CD4-positive, alpha-beta T cell treated with Interferon alpha-2 for 1 hour (primary cell): ENCODE data around the gene DIAPH2.
A peak's percentile ranks its signal among the peaks of the same experiment; 100 is the strongest.

Experiments
- DNase-seq, 2 donors: peaks; one replicate each; pipeline ENCODE4 v3.0.0-alpha.2; 2020 to 2022

Gene DIAPH2

DNA sequence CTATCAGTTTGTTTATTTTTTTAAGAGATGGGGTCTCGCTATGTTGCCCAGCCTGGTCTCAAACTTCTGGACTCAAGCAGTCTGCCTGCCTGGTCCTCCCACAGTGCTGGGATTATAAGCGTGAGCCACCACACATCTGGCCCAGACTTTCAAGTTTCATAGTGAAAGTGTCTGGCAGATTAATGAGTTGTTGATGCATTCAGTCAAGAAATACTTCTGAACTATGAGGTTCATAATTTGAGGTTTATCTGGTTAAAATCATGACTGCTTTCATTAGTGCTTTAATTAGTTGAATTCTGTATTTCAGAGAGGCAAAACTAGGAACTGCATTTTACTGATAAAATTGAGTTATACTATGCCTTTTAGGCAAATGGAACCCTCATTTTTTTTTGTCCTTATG is 837.7 kb downstream of the DIAPH2 start:
- no peak for DNase-seq

DNA sequence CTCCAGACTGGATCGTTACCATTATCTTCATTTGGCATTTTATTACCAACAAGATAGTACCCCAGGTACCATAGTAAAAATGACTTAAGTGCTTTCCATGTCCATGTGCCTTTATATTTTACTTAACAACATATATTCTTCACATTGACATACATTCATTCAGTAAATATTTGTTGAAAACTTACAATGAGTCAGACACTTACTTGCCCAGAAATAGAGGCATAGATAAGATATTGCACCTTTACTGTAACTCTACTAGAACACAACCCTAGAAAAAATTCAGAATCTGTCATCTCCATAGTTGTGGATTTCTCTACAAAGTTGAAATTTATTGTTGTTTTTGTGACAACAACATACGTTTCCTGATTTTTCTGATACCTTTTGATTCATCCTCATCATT is 839.7 kb downstream of the DIAPH2 start:
- DNase-seq: no peak

DNA sequence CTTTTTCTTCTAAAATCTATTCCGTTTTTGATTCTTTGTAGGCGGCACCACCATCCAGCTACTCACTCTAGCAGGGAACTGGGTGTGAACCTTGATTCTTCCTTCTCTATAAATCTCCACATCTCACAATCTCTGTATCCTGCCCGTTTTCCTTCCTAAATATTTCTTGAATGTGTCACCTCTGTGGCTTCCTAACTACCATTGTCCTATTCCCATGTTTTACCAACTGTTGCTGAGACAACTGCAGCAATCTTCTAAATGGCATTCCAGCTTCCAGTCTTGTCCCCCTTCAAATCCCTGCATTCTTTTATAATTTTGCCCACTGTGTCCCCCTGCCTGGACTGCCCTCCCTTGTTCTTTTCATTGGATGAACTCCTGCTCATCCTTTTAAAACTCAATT is 840.4 kb downstream of the DIAPH2 start:
- DNase-seq: no peak

DNA sequence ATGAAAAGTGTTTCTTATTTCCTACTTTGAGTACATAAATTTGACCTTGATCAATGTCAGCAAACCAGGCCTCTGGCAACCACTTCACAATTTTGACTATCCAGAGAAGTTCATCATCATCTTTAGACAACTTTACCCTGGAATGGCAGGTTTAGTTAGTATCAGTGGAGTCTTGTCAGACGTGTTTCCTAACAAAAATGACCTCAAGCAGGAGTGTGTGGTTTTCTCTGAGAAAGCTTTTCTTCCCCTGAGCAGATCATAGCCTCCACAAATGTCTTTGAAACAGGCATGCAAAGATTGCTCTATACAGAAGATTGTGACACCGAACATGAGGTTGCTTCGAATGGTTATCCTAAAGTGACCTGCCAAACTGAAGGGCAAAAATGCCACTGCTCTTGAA is 841.3 kb downstream of the DIAPH2 start:
- no peak for DNase-seq

DNA sequence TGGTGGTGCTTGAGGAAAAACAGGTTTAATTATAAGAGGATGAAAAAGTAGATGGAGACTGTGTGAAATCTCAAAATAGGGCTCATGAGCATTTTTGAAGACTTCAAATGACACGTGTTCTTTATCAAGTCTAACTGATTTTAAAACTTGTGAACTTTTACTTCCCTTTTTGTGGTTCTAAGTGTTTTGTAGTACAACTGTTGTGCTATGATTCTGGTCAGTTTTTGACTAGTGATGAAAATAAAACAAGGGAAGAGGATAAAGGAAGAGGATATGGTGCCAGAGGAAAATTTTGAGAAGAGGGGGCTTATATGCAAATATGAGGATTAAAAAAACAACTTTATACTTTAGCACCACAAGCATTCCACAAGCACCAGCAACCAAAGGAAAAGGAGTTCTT is 843.1 kb downstream of the DIAPH2 start:
- no peak for DNase-seq

DNA sequence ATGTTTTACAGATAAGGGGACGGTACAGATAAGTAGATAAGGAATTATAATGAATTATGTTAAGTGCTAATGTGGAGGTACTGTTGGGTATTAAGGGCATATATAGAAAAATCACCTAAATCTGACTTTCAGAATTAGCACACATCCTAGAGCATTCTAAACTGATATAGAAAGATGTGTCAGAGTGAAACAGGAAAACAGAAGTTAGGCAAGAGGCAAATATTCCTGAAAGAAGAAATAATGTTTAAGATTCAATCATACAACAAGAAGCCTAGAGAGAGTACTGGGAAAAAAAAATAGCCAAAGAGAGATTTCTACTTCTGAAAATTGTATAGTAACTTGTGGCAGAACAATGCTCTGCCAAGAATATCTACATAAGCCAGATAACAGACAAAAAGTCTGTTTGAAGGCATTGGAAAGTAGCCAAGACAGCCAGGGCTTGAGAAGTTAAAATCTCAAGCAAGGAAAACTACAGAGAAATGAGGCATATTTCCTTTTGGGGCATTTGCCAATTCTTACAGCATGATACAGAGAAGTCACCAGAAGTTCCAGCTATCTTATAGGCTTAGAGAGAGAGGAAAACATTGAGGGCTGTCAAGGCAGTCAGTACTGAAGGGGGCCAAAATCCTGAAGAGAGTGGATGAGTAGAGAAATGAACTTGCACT is 845.0 kb downstream of the DIAPH2 start:
- DNase-seq: no peak

DNA sequence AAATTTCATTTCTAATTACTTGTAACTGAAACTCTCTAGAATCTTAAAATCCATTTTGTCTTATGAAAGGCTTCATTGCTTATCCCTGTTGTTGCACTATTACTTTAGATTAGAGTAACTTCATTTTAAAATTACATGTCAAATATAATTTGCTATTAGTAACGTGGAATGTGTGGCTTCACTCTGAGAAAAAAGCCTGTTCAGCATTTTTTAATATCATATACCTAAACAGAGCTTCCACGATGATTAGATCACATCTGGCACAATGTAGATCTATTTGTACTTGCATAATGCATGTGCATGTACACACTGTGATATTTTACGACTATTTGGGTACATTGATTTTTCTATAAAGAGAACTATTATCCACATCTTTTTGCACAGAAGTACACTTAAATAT is 847.2 kb downstream of the DIAPH2 start:
- DNase-seq: no peak

DNA sequence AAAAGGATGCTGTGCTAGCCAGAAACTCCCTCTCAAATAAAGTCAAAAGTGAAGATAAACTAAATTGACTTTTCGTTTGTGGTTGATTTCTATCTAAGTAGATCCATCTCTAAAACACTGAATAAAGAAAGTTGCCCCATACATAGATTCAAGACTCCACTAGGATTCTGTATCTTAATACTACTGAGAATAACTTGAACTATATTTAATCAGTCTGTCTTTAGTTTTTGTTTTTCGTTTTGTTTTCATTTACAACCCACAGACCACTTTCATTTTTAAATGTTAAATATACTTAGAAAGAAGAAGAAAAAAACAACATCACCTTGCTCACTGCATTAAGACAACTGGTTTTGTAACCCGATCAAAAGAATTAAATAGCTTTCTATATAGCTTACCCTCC is 854.1 kb downstream of the DIAPH2 start:
- no peak for DNase-seq

DNA sequence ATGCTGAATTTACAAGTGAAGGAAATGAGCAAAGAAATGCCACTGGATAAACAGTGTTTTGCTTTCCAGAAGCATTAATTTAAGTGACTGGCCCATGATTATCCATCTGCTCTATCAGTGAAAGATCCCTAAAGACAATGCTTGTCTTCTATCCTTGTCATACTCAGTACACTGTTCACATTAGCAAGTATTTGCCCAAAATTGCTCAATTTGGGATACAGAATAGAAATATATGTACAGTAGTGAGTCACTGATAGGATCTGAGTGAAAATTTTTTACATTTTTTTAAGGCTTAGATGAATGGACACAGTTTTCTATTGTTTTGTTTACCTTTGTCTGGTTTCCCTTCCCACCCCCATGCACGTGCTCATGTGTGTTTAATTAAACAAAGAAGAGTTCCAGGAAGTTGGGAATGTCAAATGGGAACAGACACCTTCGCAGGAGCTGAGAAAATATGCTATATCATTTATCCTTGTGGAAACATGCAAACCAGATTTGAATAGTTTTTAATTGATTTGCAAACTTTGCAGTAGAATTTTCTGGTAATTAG is 855.4 kb downstream of the DIAPH2 start:
- no peak for DNase-seq

DNA sequence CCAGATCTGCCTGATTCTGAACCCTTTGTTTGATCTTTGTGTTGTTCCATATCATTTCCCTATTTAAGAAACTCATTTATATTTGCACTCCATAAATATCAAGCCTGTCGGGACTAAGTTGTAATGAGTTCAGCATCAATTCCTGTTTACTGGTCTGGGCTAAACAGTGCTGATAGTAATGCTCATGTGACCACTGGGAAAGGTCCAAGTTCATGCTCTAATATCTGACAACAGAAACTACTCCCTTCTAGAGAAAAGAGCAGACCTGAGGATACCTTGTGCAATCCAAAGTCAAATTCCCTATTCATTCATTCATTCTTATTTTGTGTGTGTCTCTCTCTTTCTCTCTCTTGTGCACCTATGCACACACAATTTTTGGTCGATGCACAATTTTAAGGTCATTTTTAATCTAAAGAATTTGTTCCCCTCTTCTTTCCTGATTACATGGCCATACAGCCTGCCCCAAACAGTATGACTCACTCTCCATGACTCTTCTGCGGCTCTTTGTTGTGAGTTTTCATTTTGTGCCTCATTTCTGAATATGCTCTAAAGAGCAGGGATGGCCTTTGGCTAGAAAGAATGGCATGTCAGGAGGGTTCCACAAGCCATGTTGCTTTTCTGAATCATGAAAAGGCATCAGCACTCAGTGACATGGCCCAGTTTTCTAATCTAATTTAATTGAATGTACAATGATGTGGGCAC is 863.4 kb downstream of the DIAPH2 start:
- no peak for DNase-seq

DNA sequence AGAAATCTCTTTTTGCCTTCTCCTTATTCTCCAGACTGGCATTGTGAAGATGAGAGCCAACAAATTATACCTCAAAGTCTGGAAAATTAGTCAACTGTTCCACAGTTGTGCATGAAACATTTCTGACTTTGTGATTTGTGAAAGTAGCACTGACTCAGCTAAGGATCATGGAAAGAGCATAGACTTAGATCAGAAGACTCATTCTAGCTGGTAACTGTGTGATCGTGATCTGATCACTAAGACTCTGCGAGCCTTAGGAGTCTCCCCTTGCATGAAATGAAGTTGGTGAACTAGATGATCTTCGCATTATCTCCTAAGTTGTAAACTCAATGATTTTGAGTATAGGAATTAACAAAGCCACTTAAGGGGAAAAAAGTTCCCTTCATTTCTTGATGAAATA is 867.2 kb downstream of the DIAPH2 start:
- no peak for DNase-seq

DNA sequence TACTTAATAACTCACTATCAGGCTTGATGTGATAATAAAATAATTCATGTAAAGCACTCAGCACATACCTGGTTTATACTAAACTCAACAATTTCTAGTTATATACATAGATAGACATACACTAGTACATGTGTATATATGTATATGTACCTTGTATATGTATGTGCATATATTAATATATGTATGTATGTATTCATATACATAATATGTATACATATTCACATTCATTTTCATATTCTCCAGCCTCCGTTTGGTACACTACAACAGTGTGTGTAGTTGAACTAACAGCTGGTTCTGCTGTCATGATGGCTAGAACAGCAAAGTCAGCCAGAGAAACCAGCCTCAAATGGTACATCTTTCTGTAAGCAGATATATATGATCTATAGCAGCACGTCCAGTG is 869.2 kb downstream of the DIAPH2 start:
- DNase-seq: no peak

DNA sequence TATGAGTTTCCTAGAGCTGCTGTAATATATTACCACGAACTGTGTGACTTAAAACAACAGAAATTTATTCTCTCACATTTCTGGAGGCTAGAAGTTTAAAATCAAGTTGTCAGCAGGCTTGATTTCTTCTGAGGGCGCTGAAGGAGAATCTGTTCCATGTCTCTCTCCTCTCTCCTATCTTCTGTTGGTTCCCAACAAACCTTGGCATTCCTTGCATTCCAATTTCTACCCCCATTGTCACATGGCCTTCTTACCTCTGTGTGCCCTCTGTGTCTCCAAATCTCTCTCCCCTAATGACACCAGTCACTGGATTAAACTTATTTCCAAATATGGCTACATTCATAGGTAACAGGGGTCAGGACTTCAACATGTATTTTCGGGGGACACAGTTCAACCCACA is 871.7 kb downstream of the DIAPH2 start:
- no peak for DNase-seq

DNA sequence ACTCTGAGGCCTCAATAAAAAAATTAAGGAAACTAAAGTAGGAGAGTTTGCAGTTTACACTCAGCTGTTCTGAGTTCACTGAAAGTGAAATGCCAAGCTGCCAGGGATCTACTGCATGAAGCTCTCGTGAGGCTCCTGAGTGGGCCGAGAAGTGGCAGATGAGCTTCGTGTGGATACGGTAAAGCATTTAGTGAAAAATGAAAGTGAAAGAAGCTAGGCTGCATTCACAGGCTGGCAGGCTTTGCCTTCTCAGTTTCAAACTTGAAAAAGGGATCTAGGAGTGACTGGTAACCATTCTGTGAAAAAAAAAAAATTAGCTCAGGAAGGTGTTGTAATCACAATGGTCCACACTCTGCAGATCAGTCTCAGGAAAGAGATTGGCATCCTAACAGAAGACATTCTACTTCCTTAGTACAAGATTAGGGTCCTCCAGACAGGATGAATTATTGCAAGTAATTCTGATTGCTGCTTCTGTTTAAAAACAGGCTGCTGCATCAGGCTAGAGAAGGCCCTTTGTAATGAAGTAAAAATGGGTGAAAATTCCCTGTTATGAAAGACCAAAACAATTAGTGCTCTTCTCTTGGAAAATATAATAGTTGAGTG is 879.0 kb downstream of the DIAPH2 start:
- DNase-seq: peak; percentile 52 to 67

DNA sequence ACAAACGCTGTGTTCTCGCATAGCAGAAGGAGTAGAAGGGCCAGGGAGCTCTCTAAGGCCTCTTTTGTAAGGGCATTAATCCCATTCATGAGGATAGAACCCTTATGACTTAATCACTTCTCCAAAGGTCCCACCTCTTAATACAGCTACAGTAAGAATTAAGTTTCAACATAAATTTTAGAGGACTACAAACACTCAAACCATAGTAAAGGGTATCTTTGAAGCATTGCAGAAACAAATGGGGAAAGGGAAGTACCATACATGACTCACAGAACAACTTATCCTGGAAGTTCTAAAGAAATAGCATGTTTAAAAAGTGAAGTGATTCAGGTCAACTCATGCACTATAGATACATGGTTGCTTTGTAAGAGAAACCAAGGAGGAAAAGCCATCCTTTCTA is 879.9 kb downstream of the DIAPH2 start:
- no peak for DNase-seq

DNA sequence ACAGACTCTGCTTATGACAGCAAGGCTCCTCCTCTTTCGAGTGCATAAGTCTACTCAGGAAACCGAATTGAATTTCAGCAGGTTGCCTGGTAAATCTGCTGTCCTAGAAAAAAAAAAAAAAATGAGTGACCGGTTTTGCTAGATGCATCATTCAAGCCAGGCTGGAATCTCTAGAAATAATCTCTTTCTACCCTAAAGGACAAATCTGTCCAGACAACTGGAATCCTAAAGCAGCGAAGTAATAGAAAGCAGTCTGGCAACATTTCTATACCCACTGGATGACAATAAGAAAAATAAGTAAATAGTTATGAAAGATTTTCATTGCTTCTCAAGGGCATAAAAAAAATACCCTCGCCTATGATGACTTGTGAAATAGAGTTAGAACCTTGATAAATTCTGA is 902.5 kb downstream of the DIAPH2 start:
- DNase-seq: no peak

DNA sequence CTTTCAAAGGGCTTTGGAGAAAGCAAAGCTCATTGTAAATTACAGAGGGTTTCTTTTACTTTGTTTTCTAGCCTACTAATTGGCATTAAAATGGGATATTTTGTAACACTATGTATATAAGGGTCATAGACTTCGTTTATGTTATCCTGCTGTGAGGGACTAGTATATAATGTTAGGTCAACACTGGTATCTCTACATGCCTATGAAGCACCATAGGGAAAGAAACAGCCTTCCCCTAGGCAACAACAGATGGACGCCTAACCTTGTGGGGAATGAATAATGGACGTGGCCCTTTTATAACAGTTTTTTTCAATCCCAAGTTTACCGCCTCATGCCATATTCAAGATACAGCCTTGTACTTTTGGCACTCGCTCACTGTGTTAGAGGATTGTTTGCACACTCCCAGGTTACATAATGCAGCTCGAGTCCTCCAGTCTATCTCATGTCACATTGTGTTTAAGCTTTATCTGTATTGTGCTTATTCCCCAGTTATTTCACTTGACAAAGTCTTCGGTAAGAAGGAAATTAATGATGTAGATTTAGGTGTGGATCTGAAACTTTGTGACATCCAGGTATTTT is 910.1 kb downstream of the DIAPH2 start:
- DNase-seq: no peak

DNA sequence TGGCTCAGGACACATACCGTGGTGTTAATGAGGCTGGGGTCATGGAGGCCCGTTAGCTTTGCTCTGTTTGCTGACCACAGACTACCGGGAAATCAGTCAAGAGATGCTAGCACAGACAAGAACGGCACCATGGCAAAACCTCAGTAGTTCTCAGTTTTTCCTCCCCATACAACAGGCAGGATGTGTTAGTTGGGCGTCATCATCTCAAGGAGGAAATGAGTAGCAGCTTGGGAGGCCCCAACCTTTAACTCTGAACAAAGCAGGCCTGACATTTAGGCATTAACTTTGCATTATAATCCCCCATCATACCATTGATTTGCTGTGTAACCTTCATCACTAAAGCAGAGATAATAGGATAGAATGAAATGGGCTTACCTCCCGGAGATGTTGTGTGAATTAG is 913.3 kb downstream of the DIAPH2 start:
- DNase-seq: peak; percentile 1 to 24

DNA sequence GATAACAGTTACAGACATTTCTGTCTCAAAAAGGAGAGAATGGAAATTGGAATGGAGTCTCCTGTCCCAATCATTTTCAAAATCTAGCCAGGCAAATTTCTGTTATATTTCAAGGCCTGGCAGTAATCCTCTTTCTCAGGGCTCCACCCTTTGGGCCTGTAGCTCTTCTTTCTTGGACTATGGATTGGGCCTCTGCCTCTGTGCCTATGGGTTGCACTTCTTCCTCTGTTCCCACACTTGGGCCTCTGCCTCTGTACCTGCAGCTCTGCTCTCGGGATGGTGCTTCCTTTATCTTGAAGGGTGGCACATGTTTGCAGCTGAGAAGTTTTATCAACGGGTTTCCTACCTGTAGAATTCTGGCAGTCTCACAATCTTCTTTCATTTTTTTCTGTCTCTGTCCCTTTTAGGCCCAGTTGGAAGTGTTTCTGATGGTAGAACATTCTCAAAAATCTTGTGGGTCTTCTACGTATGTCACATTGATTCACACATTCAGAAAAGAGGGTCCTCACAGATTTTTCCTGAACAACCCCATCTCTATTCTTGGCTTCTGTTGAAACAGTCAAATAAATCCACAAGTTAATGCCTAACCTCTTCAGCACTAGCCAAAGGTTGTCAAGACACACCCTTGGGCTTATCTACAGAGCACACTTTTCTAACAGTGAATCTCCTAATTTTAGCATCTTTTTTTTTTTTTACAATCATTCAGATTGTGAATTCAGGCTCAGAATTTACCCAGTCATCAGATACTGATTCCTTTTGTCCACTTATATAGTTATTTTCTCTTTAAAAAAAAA is 918.0 kb downstream of the DIAPH2 start:
- no peak for DNase-seq

DNA sequence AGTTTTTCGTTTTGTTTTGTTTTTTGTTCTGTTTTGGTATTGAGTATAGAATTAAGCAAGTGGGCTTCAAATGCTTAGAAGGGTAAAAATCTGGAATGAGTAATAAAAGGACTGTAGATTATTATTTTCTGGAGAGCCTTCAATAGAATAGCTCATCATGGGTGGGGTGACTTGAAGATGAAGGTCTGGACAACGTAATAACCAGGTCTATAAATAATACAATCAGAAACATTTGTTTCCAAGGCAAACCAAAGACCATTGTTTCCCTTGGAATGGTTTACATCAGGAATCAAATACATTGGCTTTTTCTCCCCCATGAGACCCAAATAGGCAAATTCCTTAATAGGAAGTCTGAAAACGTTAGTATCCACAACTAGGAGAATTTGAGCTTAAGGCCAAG is 920.6 kb downstream of the DIAPH2 start:
- no peak for DNase-seq

DNA sequence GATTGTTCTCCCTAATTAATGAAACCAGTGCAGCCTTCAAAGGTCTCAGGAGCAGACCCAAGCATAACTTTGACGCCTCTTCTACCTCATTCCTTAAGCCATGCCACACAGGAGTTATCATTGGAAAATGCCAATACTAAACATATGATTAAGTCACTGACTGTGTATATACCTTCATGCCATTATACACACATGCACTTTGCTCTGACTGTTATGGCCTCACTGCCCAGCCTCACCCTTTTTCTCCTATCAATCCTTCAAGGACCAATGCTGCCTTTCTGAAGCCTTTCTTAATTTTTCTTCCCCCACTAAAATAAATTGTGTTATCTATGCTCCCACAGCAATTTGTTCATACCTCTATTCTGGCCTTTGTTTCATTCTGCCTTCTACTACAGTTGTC is 924.7 kb downstream of the DIAPH2 start:
- DNase-seq: no peak

DNA sequence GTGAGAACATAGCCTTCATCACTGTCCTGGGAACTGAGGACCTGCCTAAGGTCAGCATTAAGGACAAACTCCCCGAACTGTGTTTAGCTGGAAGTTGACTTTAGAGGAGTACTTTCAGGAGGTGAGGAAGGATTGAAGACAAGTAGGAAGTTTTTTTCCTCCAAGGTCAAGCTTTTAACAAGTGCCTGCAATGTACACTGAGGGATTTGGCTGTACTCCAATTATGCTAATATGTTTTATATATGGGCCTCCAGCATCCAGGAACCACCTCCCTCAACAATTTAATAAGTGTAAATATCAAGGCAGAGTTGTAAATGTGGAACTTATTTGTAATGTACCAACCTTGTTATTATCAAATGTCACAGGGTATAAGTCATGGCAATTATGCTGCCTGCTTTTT is 925.3 kb downstream of the DIAPH2 start:
- DNase-seq: no peak

DNA sequence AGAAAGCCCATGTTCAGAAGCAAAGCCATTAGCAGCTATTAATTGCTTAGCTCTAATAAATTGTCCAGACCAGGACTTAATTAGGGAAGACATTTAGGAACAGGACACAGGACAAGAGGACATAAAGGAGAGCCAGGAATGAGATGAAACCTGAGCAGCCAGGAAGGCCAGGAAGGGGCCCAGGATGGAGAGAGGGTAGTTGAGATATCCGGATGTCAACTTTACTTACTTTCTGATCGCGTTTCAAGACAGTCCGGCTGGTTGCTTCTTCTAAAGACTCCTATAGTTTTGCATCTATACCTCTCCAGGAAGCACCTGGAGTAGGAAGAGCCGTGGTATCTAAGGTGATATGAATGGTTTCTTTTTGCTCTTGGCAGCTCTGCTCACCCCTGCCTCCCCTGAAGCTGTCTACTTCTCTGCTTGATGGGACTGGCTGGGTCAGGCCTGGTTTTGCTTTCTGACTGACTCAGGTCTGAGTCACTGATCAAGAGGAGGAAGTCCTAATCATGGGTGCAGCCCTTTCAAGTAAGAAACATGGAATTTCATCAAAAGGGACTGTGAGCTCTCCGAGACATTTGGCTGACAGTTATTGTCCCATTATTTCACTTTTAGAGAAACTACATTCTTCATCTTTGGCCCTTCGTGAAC is 932.4 kb downstream of the DIAPH2 start:
- no peak for DNase-seq
